ENCODE results near the gene FUZ. TPM values are rescaled to one million over a fixed set of nuclear protein-coding genes. Genes with fewer than 3 reads are reported as not detected.

FUZ gene
- total RNA-seq, 4 donors from 2014 or later = 4.7 to 13.7 (median 8.1) TPM

DNA sequence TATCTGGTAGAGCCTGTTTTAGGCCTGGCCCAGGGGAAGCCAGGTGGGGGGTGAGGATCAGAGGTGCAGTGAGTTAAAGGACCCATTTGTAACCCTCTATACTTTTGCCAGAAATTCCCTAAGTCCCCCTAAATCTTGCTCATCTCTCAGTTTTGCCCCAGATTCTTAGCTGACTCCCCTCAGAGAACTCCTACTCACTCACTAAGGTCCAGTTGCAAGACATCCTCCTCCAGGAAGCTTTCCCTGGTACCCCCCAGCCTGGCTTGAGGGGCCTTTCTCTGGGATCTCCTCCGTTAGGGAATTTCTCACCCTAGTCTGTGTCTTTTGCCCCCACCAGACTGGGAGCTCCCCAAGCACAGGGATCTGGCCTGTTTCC, 51.9 kb downstream of the FUZ start:
- peaks cover 0 to under 1% (median 0%) of the 10 kb centered on the region in 3 donors for H3K9me3 ChIP-seq
- no peak for TF ChIP-seq POLR2A (IDR thresholded peaks at IDR 0.05)
- TF ChIP-seq, protein P1, sequence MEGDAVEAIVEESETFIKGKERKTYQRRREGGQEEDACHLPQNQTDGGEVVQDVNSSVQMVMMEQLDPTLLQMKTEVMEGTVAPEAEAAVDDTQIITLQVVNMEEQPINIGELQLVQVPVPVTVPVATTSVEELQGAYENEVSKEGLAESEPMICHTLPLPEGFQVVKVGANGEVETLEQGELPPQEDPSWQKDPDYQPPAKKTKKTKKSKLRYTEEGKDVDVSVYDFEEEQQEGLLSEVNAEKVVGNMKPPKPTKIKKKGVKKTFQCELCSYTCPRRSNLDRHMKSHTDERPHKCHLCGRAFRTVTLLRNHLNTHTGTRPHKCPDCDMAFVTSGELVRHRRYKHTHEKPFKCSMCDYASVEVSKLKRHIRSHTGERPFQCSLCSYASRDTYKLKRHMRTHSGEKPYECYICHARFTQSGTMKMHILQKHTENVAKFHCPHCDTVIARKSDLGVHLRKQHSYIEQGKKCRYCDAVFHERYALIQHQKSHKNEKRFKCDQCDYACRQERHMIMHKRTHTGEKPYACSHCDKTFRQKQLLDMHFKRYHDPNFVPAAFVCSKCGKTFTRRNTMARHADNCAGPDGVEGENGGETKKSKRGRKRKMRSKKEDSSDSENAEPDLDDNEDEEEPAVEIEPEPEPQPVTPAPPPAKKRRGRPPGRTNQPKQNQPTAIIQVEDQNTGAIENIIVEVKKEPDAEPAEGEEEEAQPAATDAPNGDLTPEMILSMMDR (IDR thresholded peaks at IDR 0.05) = no peak
- H3K27ac ChIP-seq = no peak overlapping the region
- intact Hi-C loops (cut with DNase I) = no loop called here
- peaks cover 0 to 20% (median 4%) of the 10 kb centered on the region in 3 donors for H3K4me1 ChIP-seq
- no peaks in the 10 kb centered on the region for H3K27me3 ChIP-seq
- H3K36me3 ChIP-seq = no peaks in the 10 kb centered on the region
- no peak overlapping the region for H3K4me3 ChIP-seq
- no peak for DNase-seq
- WGBS, 2 donors = 100% methylated on average over 1 of the region's 1 CpG; no CpG with 5 or more reads in 1 of the 2 donors

DNA sequence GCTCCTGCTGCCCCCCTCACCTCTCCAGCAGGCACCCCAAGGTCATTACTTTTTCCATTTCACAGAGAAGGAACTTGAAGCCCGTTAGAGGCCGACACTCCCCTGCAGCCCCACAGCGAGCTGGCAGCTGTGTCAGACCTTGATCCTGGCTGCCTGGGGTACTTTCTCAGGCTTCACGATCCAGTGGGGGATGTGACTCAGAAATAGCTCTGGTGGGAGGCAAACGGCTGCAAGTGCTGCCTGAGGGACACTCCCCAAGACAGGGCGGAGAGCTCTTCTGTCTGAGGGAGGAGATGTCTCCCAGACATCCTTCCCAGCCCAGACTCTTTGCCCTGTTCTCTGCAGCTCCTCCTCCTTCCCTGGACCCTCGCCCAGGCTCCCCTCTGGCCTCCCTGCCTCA, 54.8 kb downstream of the FUZ start:
- Histone ChIP-seq H3K36me3 (no peaks in the 10 kb centered on the region), H3K4me1 (no peaks in the 10 kb centered on the region), H3K27ac (no peak overlapping the region), H3K4me3 (no peak overlapping the region), H3K9me3 (peaks cover 0 to 11% (median 7%) of the 10 kb centered on the region in 3 donors), H3K27me3 (no peaks in the 10 kb centered on the region)
- WGBS, 2 donors = 40 to 45% methylated on average over 4 to 6 of the region's 7 CpGs
- no peak for DNase-seq
- TF ChIP-seq, protein P1 (IDR thresholded peaks at IDR 0.05) = no peak
- TF ChIP-seq POLR2A (IDR thresholded peaks at IDR 0.05) = no peak
- intact Hi-C loops (cut with DNase I) = no loop called here

Small RNA genes lying within 50 kb of the gene (small RNA-seq; reads per million reads assigned to genes)
- gene MIR4749 = 0 to 0.18 (median 0.07) reads per million in 4 donors
- gene MIR6799 = 0 reads per million in 4 donors
- gene RNU6-841P = 0 reads per million in 4 donors

Other genes starting within 250 kb of the FUZ start
- gene NOSIP, start 232.7 kb downstream of the FUZ start, total RNA-seq = 10 to 100 TPM; 37.8 to 50.7 (median 40.2) TPM
- 10 to 100 TPM in 1 of 4 donors, 1 to 10 TPM in 3; 7.7 to 19.8 (median 8.8) TPM for gene PRRG2, start 232.0 kb downstream of the FUZ start, total RNA-seq
- 10 to 100 TPM in 1 of 4 donors, 1 to 10 TPM in 3; 4.5 to 11.9 (median 7.7) TPM for gene PRR12, start 222.1 kb downstream of the FUZ start, total RNA-seq
- 10 to 100 TPM in 3 of 4 donors, 1 to 10 TPM in 1; 6.3 to 40.8 (median 12.8) TPM for gene RRAS, start 173.1 kb downstream of the FUZ start, total RNA-seq
- gene SCAF1, start 171.1 kb downstream of the FUZ start, total RNA-seq = 10 to 100 TPM; 11.0 to 24.8 (median 15.2) TPM
- 10 to 100 TPM; 33.5 to 69.1 (median 49.4) TPM for gene IRF3, start 147.4 kb downstream of the FUZ start, total RNA-seq
- gene BCL2L12, start 147.4 kb downstream of the FUZ start, total RNA-seq = 10 to 100 TPM in 1 of 4 donors, 1 to 10 TPM in 3; 4.4 to 12.9 (median 5.8) TPM
- 100 to 1,000 TPM in 3 of 4 donors, 10 to 100 TPM in 1; 86.1 to 206 (median 182) TPM for gene PRMT1, start 136.0 kb downstream of the FUZ start, total RNA-seq
- 1 to 10 TPM in 3 of 4 donors, under 1 TPM in 1; 0.91 to 2.8 (median 1.8) TPM for gene ADM5, start 123.7 kb downstream of the FUZ start, total RNA-seq
- gene CPT1C, start 122.2 kb downstream of the FUZ start, total RNA-seq = 1 to 10 TPM in 2 of 4 donors, under 1 TPM in 2; 0.48 to 4.8 (median 1.1) TPM
- gene TSKS, start 50.0 kb downstream of the FUZ start, total RNA-seq = not detected
- 10 to 100 TPM; 50.7 to 77.8 (median 65.8) TPM for gene AP2A1, start 46.3 kb downstream of the FUZ start, total RNA-seq
- gene MED25, start 5.0 kb upstream of the FUZ start, total RNA-seq = 10 to 100 TPM; 16.9 to 27.7 (median 23.9) TPM
- gene PTOV1, start 37.9 kb upstream of the FUZ start, total RNA-seq = 10 to 100 TPM; 31.3 to 57.0 (median 45.2) TPM
- gene PNKP, start 54.3 kb upstream of the FUZ start, total RNA-seq = 10 to 100 TPM; 33.3 to 42.3 (median 36.3) TPM
- 10 to 100 TPM; 16.2 to 31.0 (median 20.4) TPM for gene AKT1S1, start 64.1 kb upstream of the FUZ start, total RNA-seq
- 10 to 100 TPM in 3 of 4 donors, 1 to 10 TPM in 1; 6.7 to 25.9 (median 16.9) TPM for gene TBC1D17, start 64.4 kb upstream of the FUZ start, total RNA-seq
- gene IL4I1, start 83.6 kb upstream of the FUZ start, total RNA-seq = under 1 TPM; 0.56 to 0.91 (median 0.73) TPM
- 1 to 10 TPM; 3.3 to 9.7 (median 8.2) TPM for gene ATF5, start 115.9 kb upstream of the FUZ start, total RNA-seq
- 10 to 100 TPM; 34.5 to 40.1 (median 34.9) TPM for gene NUP62, start 116.2 kb upstream of the FUZ start, total RNA-seq
- gene SIGLEC11, start 147.9 kb upstream of the FUZ start, total RNA-seq = under 1 TPM in 1 of 4 donors, not detected in 3; 0.38 TPM
- 10 to 100 TPM; 12.7 to 26.1 (median 20.9) TPM for gene VRK3, start 212.1 kb upstream of the FUZ start, total RNA-seq
- 10 to 100 TPM in 1 of 4 donors, 1 to 10 TPM in 3; 3.6 to 14.9 (median 4.5) TPM for gene ZNF473, start 212.7 kb upstream of the FUZ start, total RNA-seq

All from esophagus squamous epithelium (tissue), 5 donors.